Lung (tissue), 12 donors: ENCODE data around the gene FLT3. TPM values are rescaled to one million over a fixed set of nuclear protein-coding genes. Genes with fewer than 3 reads are reported as not detected.

ENCODE experiments used
- ATAC-seq: fragments of 200-7000 bp; cut with Tn5 transposase; one replicate; pipeline ENCODE4 v1.9.1; 2020; ENCODE audit warnings: moderate number of reproducible peaks; ENCODE audit not compliant: insufficient read depth, low FRiP score
- DNase-seq, 3 donors: peaks; one replicate each; pipeline ENCODE4 v3.0.0-alpha.2; 2013 to 2017
- H3K27ac ChIP-seq, 2 donors: one replicate each; pipeline ENCODE4 v1.5.1; 2013; ENCODE audit warnings: mild to moderate bottlenecking in 2 of 2, moderate library complexity in 2 of 2, control low read depth in 1 of 2, inconsistent platforms in 1 of 2, low read depth in 1 of 2, low read length in 1 of 2
- H3K27me3 ChIP-seq, 3 donors: one replicate each; pipeline ENCODE4 v1.5.1; 2013; ENCODE audit warnings: low read length in 2 of 3; ENCODE audit not compliant: control insufficient read depth in 3 of 3, insufficient read depth in 3 of 3
- H3K36me3 ChIP-seq, 4 donors: one replicate each; pipeline ENCODE4 v1.5.1; 2013; ENCODE audit warnings: low read length in 4 of 4, mild to moderate bottlenecking in 1 of 4, moderate library complexity in 1 of 4; ENCODE audit not compliant: control insufficient read depth in 4 of 4, insufficient read depth in 4 of 4
- H3K4me1 ChIP-seq, 5 donors: one replicate each; pipeline ENCODE4 v1.5.1; 2013; ENCODE audit warnings: low read length in 5 of 5, mild to moderate bottlenecking in 2 of 5, moderate library complexity in 1 of 5; ENCODE audit not compliant: control insufficient read depth in 5 of 5, insufficient read depth in 5 of 5
- H3K4me3 ChIP-seq: one replicate; pipeline ENCODE4 v1.5.1; 2013; ENCODE audit warnings: mild to moderate bottlenecking, control low read depth, moderate library complexity
- H3K9ac ChIP-seq, 2 donors: one replicate each; pipeline ENCODE4 v1.5.1; 2013; ENCODE audit warnings: low read length in 2 of 2, control low read depth in 1 of 2; ENCODE audit not compliant: insufficient read depth in 1 of 2
- H3K9me3 ChIP-seq, 4 donors: one replicate each; pipeline ENCODE4 v1.5.1; 2013; ENCODE audit warnings: low read length in 3 of 4, mild to moderate bottlenecking in 1 of 4, moderate library complexity in 1 of 4; ENCODE audit not compliant: control insufficient read depth in 4 of 4, insufficient read depth in 3 of 4
- CTCF ChIP-seq: IDR thresholded peaks from 2 replicates; pipeline ENCODE4 v1.5.1; 2012; ENCODE audit warnings: mild to moderate bottlenecking; ENCODE audit errors: control extremely low read depth, extremely low read depth
- WGBS, 2 donors: extraction: QIAGEN DNeasy Blood & Tissue Kit; methylation state at CpG; one replicate each; pipeline ENCODE4 v1.1.7; 2013; 5-methylcytosine and 5-hydroxymethylcytosine counted together
- polyA plus RNA-seq, 2 donors: library from polyadenylated mRNA; stranded (reverse); fragments of 200-250 nt; gene quantifications; one replicate each; pipeline ENCODE4 v1.2.1, GENCODE V29; 2013
- total RNA-seq, 2 donors: library from RNA; depleted of rRNA in 1 of 2; stranded (reverse); fragments of >200 nt in 1 of 2; gene quantifications; one replicate each; pipeline ENCODE4 v1.2.1, GENCODE V29; 2014 to 2021
- donor health status: control.
- donor health status: control.
- donor health status: Bipolar disorder and iron deficiency.
- donor health status: healthy.
- donor health status: DM: yes; HTN: yes; CAD: no.

FLT3 gene
- total and polyA plus RNA-seq, 4 donors, result 0.43 to 1.9 (median 0.72) TPM

- no peak for ATAC-seq
- Histone ChIP-seq H3K36me3 (no peaks in the 10 kb centered on the region), H3K4me3 (no peak overlapping the region), H3K4me1 (peaks cover 0 to 4% (median 0%) of the 10 kb centered on the region in 5 donors), H3K9me3 (peaks cover 0 to 5% (median 0%) of the 10 kb centered on the region in 4 donors), H3K9ac (no peak overlapping the region), H3K27me3 (peaks cover 0 to 4% (median 0%) of the 10 kb centered on the region in 3 donors), H3K27ac (no peak overlapping the region)
- TF ChIP-seq CTCF, result no peak
- DNase-seq, result no peak
- WGBS, 2 donors, result 44 to 67% methylated on average over 10 of the region's 10 CpGs
Measured at GRCh38 chr13:28031220-28031895, 69.0 kb downstream of the FLT3 start.

GRCh38 chr13:28027607-28028364 is 72.6 kb downstream of the FLT3 start:
- no peak overlapping the region for H3K27ac ChIP-seq
- H3K4me1 ChIP-seq, result peaks cover 0 to 4% (median 0%) of the 10 kb centered on the region in 5 donors
- TF ChIP-seq CTCF, result no peak
- no peak overlapping the region for H3K4me3 ChIP-seq
- WGBS, 2 donors, result 78 to 87% methylated on average over 8 of the region's 8 CpGs
- peaks cover 0 to 5% (median 0%) of the 10 kb centered on the region in 4 donors for H3K9me3 ChIP-seq
- peaks cover 0 to 4% (median 0%) of the 10 kb centered on the region in 3 donors for H3K27me3 ChIP-seq
- no peaks in the 10 kb centered on the region for H3K36me3 ChIP-seq
- DNase-seq (no peak), ATAC-seq (no peak)
- H3K9ac ChIP-seq, result no peak overlapping the region

DNA sequence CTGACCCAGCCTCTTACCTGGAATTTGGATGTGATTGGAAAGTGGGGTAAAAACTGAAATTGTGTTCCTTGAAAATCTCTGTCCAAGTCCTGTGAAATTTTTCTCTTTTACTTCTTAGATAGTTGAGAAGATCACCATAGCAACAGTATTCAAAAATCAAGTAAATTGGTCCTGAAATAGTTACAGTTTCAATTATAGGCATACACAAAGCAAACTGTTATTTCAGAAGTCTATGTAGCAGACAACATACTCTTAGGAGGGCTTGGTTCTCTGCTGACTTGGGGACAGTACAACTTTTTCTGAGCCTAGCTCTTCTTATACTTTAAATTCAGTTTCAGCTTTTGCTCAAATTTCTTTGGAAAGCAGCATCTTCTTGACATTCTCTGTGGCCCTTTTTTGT is 73.3 kb downstream of the FLT3 start:
- H3K4me1 ChIP-seq, result peaks cover 0 to 4% (median 0%) of the 10 kb centered on the region in 5 donors
- DNase-seq, result no peak
- H3K9me3 ChIP-seq, result peaks cover 0 to 5% (median 0%) of the 10 kb centered on the region in 4 donors
- H3K27me3 ChIP-seq, result peaks cover 0 to 4% (median 0%) of the 10 kb centered on the region in 3 donors
- H3K27ac ChIP-seq, result no peak overlapping the region
- no peak overlapping the region for H3K4me3 ChIP-seq
- ATAC-seq, result no peak
- no peak overlapping the region for H3K9ac ChIP-seq
- no peak for TF ChIP-seq CTCF
- no peaks in the 10 kb centered on the region for H3K36me3 ChIP-seq
